ENCODE measurements around the gene FOLH1.
"Not testable (repeated sequence)": the region's sequence is repeated elsewhere in the genome, so short reads cannot be mapped to it uniquely, and the experiment has no call there.

The FOLH1 gene

GRCh38 chr11:49177936-49178335 is 30.5 kb downstream of the FOLH1 start:
- not testable (repeated sequence) for DNase-seq (ENCODE audit: low spot score)

- not testable (repeated sequence) for DNase-seq (ENCODE audit: low spot score)
Measured at GRCh38 chr11:49175378-49175777, 33.0 kb downstream of the FOLH1 start.

- not testable (repeated sequence) for DNase-seq (ENCODE audit: low spot score)
Measured at GRCh38 chr11:49174691-49175366, 33.6 kb downstream of the FOLH1 start.

- not testable (repeated sequence) for DNase-seq (ENCODE audit: low spot score)
Measured at GRCh38 chr11:49171613-49172012, 36.8 kb downstream of the FOLH1 start.

- not testable (repeated sequence) for DNase-seq (ENCODE audit: low spot score)
Measured at GRCh38 chr11:49169579-49169978, 38.8 kb downstream of the FOLH1 start.

- not testable (repeated sequence) for DNase-seq (ENCODE audit: low spot score)
Measured at GRCh38 chr11:49168992-49169391, 39.4 kb downstream of the FOLH1 start.

GRCh38 chr11:49151211-49151610 is 57.2 kb downstream of the FOLH1 start:
- no peak for DNase-seq (ENCODE audit: low spot score)

GRCh38 chr11:49102356-49102755 is 106.0 kb downstream of the FOLH1 start:
- DNase-seq (ENCODE audit: low spot score), result not testable (repeated sequence)
